Measurements from ENCODE around the gene COL8A1.

The COL8A1 gene

GRCh38 chr3:99753268-99753975 is 115.0 kb downstream of the COL8A1 start:
- in situ Hi-C loops (cut with MboI; ENCODE audit: low sequenced_read_pairs), result no loop called here

- in situ Hi-C loops (cut with MboI; ENCODE audit: low sequenced_read_pairs), result no loop called here
Observed at GRCh38 chr3:99755831-99756230, 117.4 kb downstream of the COL8A1 start.

- in situ Hi-C loops (cut with MboI; ENCODE audit: low sequenced_read_pairs), result no loop called here
Observed at GRCh38 chr3:99757966-99758365, 119.6 kb downstream of the COL8A1 start.

- in situ Hi-C loops (cut with MboI; ENCODE audit: low sequenced_read_pairs), result no loop called here
Observed at GRCh38 chr3:99758502-99759177, 120.2 kb downstream of the COL8A1 start.

- in situ Hi-C loops (cut with MboI; ENCODE audit: low sequenced_read_pairs), result no loop called here
Observed at GRCh38 chr3:99760031-99760430, 121.6 kb downstream of the COL8A1 start.

- in situ Hi-C loops (cut with MboI; ENCODE audit: low sequenced_read_pairs), result no loop called here
Observed at GRCh38 chr3:99760629-99761028, 122.2 kb downstream of the COL8A1 start.

GRCh38 chr3:99761415-99762165 is 123.2 kb downstream of the COL8A1 start:
- in situ Hi-C loops (cut with MboI; ENCODE audit: low sequenced_read_pairs), result no loop called here

- in situ Hi-C loops (cut with MboI; ENCODE audit: low sequenced_read_pairs), result no loop called here
Observed at GRCh38 chr3:99762901-99763300, 124.5 kb downstream of the COL8A1 start.

GRCh38 chr3:99764377-99764776 is 126.0 kb downstream of the COL8A1 start:
- in situ Hi-C loops (cut with MboI; ENCODE audit: low sequenced_read_pairs), result no loop called here

GRCh38 chr3:99765042-99765942 is 126.9 kb downstream of the COL8A1 start:
- in situ Hi-C loops (cut with MboI; ENCODE audit: low sequenced_read_pairs), result no loop called here

- in situ Hi-C loops (cut with MboI; ENCODE audit: low sequenced_read_pairs), result no loop called here
Observed at GRCh38 chr3:99767291-99767690, 128.9 kb downstream of the COL8A1 start.

- in situ Hi-C loops (cut with MboI; ENCODE audit: low sequenced_read_pairs), result no loop called here
Observed at GRCh38 chr3:99768126-99768525, 129.7 kb downstream of the COL8A1 start.

GRCh38 chr3:99768808-99769501 is 130.6 kb downstream of the COL8A1 start:
- in situ Hi-C loops (cut with MboI; ENCODE audit: low sequenced_read_pairs), result no loop called here

- in situ Hi-C loops (cut with MboI; ENCODE audit: low sequenced_read_pairs), result no loop called here
Observed at GRCh38 chr3:99772171-99772570, 133.8 kb downstream of the COL8A1 start.

- in situ Hi-C loops (cut with MboI; ENCODE audit: low sequenced_read_pairs), result no loop called here
Observed at GRCh38 chr3:99772671-99773070, 134.3 kb downstream of the COL8A1 start.

GRCh38 chr3:99774467-99774866 is 136.1 kb downstream of the COL8A1 start:
- in situ Hi-C loops (cut with MboI; ENCODE audit: low sequenced_read_pairs), result no loop called here

- in situ Hi-C loops (cut with MboI; ENCODE audit: low sequenced_read_pairs), result no loop called here
Observed at GRCh38 chr3:99776516-99777209, 138.3 kb downstream of the COL8A1 start.

GRCh38 chr3:99777210-99777549 is 138.8 kb downstream of the COL8A1 start:
- in situ Hi-C loops (cut with MboI; ENCODE audit: low sequenced_read_pairs), result no loop called here

GRCh38 chr3:99777708-99778107 is 139.3 kb downstream of the COL8A1 start:
- in situ Hi-C loops (cut with MboI; ENCODE audit: low sequenced_read_pairs), result no loop called here

GRCh38 chr3:99780749-99781148 is 142.4 kb downstream of the COL8A1 start:
- in situ Hi-C loops (cut with MboI; ENCODE audit: low sequenced_read_pairs), result no loop called here
